Breast epithelium (tissue), 3 donors: ENCODE results near the gene SLC4A8.

Experiments used
- CTCF ChIP-seq, 3 donors: fragments of 450-650 bp; IDR thresholded peaks; one replicate each; pipeline ENCODE4 v1.5.1; 2016 to 2017; ENCODE audit warnings: antibody characterized with exemption in 3 of 3, mild to moderate bottlenecking in 3 of 3, moderate library complexity in 3 of 3
- POLR2A ChIP-seq: fragments of 450-650 bp; IDR thresholded peaks from one replicate; pipeline ENCODE4 v1.6.1; 2016; ENCODE audit warnings: antibody characterized with exemption, mild to moderate bottlenecking, moderate library complexity

- TF ChIP-seq CTCF (IDR thresholded peaks at IDR 0.05) (no peak), POLR2A (no peak)
These were observed 18.3 kb upstream of the SLC4A8 start for GRCh38 chr12:51406290-51406689.
